Sigmoid colon (tissue), 4 donors: ENCODE measurements around the gene RIMBP3C.

Experiments used
- CTCF ChIP-seq, 4 experiments: fragments of 450-650 bp in 3 of 4; fragments of 200-600 bp in 1 of 4; IDR thresholded peaks; one replicate each; pipeline ENCODE4 v1.5.1; 2016 to 2019; ENCODE audit warnings: antibody characterized with exemption in 4 of 4, mild to moderate bottlenecking in 3 of 4, moderate library complexity in 2 of 4
- EP300 ChIP-seq, 4 donors: sonication (generic); formaldehyde crosslinking; IDR thresholded peaks; one replicate each; pipeline ENCODE4 v1.6.1; 2017; ENCODE audit warnings: antibody characterized with exemption in 4 of 4
- POLR2A ChIP-seq, 2 donors: fragments of 450-650 bp; IDR thresholded peaks; one replicate each; pipeline ENCODE4 v1.6.1; 2016; ENCODE audit warnings: antibody characterized with exemption in 2 of 2, mild to moderate bottlenecking in 2 of 2, moderate library complexity in 2 of 2
- POLR2AphosphoS5 ChIP-seq, 4 donors: sonication (generic); formaldehyde crosslinking; IDR thresholded peaks; one replicate each; pipeline ENCODE4 v1.6.1; 2017; ENCODE audit warnings: antibody characterized with exemption in 4 of 4

GRCh38 chr22:21569459-21570170, 18.4 kb upstream of the RIMBP3C start:
- TF ChIP-seq CTCF (IDR thresholded peaks at IDR 0.05): no peak
- no peak for TF ChIP-seq EP300 (IDR thresholded peaks at IDR 0.05)
- TF ChIP-seq POLR2A (IDR thresholded peaks at IDR 0.05): no peak
- no peak for TF ChIP-seq POLR2AphosphoS5 (IDR thresholded peaks at IDR 0.05)
